Measurements from ENCODE around the gene YAF2. TPM values are rescaled to one million over a fixed set of nuclear protein-coding genes. Genes with fewer than 3 reads are reported as not detected.

Gene YAF2
- total RNA-seq, 1 experiment from 2014 or later: 27.6 TPM

DNA sequence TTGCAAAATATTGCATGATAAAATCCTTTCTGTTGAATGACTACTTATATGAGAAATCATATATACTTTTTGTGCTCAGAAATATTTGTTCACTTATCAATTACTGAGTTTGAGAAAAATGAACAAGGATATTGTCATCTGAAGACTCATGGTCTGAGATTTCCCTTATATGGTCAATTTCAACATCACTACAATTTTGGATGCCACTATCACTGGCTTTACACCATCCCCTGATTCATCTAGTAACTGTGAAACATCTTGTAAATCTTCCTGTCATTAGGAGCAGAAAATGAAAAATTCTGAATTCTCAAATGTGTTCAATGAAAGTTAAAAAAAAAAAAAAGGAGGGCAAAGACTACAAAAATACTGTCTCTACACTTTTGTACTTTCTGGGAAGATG lies 71.5 kb downstream of the YAF2 start:
- Histone ChIP-seq H3K9me3 (ENCODE audit: control insufficient read depth, insufficient read depth, low read depth, low read length) (no peaks in the 10 kb centered on the region), H3K27ac (ENCODE audit: low read length) (no peak overlapping the region), H3K27me3 (ENCODE audit: control insufficient read depth, insufficient read depth, low read length) (no peaks in the 10 kb centered on the region), H3K4me1 (ENCODE audit: control insufficient read depth, insufficient read depth, low read length) (peaks cover 6% of the 10 kb centered on the region; the same call in 1 of the 2 replicates), H3K36me3 (ENCODE audit: control insufficient read depth, insufficient read depth, low read length) (no peaks in the 10 kb centered on the region), H3K4me3 (ENCODE audit: low read depth in 2 of 2, low read length in 2 of 2) (no peak overlapping the region)
- CTCF ChIA-PET: no interaction called here
- intact Hi-C loops (cut with micrococcal nuclease; ENCODE audit: unreplicated experiment) (no loop called here), in situ Hi-C loops (cut with HindIII; ENCODE audit: low pct_unique_long_range_greater_than_20kb, low sequenced_read_pairs) (no loop called here)
- TF ChIP-seq REST (IDR thresholded peaks at IDR 0.05; ENCODE audit: insufficient read depth in 1 of 2, low read depth in 2 of 2, low read length in 1 of 2) (no peak), SIN3A (IDR thresholded peaks at IDR 0.05; ENCODE audit: borderline replicate concordance, insufficient read depth, low read depth, low read length) (no peak), POLR2AphosphoS5 (IDR thresholded peaks at IDR 0.05; ENCODE audit: low read depth, low read length) (no peak), TCF7L2 (IDR thresholded peaks at IDR 0.05; ENCODE audit: low read depth, low read length) (no peak)
- TF ChIP-seq, protein P1, sequence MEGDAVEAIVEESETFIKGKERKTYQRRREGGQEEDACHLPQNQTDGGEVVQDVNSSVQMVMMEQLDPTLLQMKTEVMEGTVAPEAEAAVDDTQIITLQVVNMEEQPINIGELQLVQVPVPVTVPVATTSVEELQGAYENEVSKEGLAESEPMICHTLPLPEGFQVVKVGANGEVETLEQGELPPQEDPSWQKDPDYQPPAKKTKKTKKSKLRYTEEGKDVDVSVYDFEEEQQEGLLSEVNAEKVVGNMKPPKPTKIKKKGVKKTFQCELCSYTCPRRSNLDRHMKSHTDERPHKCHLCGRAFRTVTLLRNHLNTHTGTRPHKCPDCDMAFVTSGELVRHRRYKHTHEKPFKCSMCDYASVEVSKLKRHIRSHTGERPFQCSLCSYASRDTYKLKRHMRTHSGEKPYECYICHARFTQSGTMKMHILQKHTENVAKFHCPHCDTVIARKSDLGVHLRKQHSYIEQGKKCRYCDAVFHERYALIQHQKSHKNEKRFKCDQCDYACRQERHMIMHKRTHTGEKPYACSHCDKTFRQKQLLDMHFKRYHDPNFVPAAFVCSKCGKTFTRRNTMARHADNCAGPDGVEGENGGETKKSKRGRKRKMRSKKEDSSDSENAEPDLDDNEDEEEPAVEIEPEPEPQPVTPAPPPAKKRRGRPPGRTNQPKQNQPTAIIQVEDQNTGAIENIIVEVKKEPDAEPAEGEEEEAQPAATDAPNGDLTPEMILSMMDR (IDR thresholded peaks at IDR 0.05): no peak
- BruUV-seq (replicated peaks): no TSS peak
- ATAC-seq: no peak
- no peak for DNase-seq (ENCODE audit: low read depth, low spot score)
- POLR2A ChIA-PET: interaction anchor here (0.6 kb wide), 1 partner anchor 99 kb away, joined by 3 read pairs; no protein-coding TSS in a partner anchor

- intact Hi-C loops (cut with micrococcal nuclease; ENCODE audit: unreplicated experiment) (no loop called here), in situ Hi-C loops (cut with HindIII; ENCODE audit: low pct_unique_long_range_greater_than_20kb, low sequenced_read_pairs) (no loop called here)
- BruUV-seq (replicated peaks): no TSS peak
- TF ChIP-seq REST (IDR thresholded peaks at IDR 0.05; ENCODE audit: insufficient read depth in 1 of 2, low read depth in 2 of 2, low read length in 1 of 2): no peak
- no peak for TF ChIP-seq TCF7L2 (IDR thresholded peaks at IDR 0.05; ENCODE audit: low read depth, low read length)
- TF ChIP-seq, protein P1 (IDR thresholded peaks at IDR 0.05): no peak
- no peak for TF ChIP-seq SIN3A (IDR thresholded peaks at IDR 0.05; ENCODE audit: borderline replicate concordance, insufficient read depth, low read depth, low read length)
- TF ChIP-seq POLR2AphosphoS5 (IDR thresholded peaks at IDR 0.05; ENCODE audit: low read depth, low read length): no peak
- no peak for ATAC-seq
- Histone ChIP-seq H3K36me3 (ENCODE audit: control insufficient read depth, insufficient read depth, low read length) (peaks cover 15% of the 10 kb centered on the region), H3K27me3 (ENCODE audit: control insufficient read depth, insufficient read depth, low read length) (no peaks in the 10 kb centered on the region), H3K4me3 (ENCODE audit: low read depth in 2 of 2, low read length in 2 of 2) (no peak overlapping the region), H3K27ac (ENCODE audit: low read length) (no peak overlapping the region), H3K9me3 (ENCODE audit: control insufficient read depth, insufficient read depth, low read depth, low read length) (no peaks in the 10 kb centered on the region), H3K4me1 (ENCODE audit: control insufficient read depth, insufficient read depth, low read length) (peaks cover 6% of the 10 kb centered on the region; the same call in 1 of the 2 replicates)
- POLR2A ChIA-PET: no interaction called here
- CTCF ChIA-PET: interaction anchor here (0.6 kb wide), 1 partner anchor 360 kb away, joined by 3 read pairs; no protein-coding TSS in a partner anchor
- no peak for DNase-seq (ENCODE audit: low read depth, low spot score)
Measured at GRCh38 chr12:42163913-42164312, 74.1 kb downstream of the YAF2 start.

Data from Panc1 (cell line).